Skin epidermis (tissue), 12 donors: ENCODE data around the gene LTBP3.

ENCODE experiments used
- H3K27ac ChIP-seq, 21 experiments: fragments of 200-600 bp; sonication (generic) in 11 of 21; one replicate each; pipeline ENCODE4 v1.5.0; 2020; ENCODE audit warnings: mild to moderate bottlenecking in 3 of 21, inconsistent platforms in 2 of 21, moderate library complexity in 2 of 21
- H3K4me3 ChIP-seq, 7 experiments: fragments of 200-600 bp; sonication (generic) in 2 of 7; one replicate each; pipeline ENCODE4 v1.5.0; 2020; ENCODE audit warnings: inconsistent platforms in 2 of 7, mild to moderate bottlenecking in 2 of 7, moderate library complexity in 1 of 7

LTBP3 gene

DNA sequence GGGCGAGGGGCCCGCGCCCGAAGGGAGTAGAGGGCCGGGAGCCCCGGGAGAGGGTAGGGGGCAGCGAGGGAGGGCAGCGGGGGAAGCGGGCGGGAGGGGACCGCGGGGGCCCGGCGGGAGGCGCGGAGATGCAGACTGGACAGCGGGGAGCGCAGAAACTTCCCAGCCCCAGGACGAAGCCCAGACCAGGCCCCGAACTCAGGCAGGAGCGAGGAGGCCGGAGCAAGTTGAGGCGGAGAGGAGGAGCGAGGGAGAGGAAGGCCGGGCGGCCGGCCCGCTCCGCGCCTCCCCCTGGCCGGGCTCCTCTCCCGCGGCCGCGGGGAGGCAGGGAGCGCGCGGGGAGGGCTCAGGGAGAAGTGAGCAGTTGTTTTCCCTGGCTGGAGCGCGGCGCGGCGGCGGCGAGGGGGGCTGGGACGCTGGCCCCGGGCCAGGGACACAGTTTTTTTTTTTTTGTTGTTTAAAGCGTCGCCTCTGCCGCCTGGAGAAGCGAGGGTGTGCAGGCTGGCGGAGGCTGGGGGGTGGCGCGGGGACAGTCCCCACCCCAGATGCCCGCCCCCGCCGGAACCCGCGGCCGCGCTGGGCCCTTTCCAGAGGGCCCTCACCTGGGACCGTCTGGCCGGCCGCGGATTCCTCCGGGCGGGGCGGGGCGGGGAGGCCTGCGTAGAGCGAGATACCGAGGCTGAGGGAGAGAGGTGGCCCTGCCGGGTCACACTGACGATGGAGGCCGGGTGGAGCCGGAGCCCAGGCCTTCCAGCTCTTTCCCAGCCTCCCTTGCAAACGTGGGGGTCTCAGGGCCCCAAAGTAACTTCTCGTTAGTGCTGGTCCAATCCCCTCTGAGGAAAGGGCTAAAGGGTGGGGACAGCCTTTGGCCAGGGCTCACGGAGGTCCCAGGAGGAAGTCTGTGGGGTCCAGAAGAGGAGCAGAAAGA is at the start of gene LTBP3:
Gene LTBP3 (minus strand): TSS at position 358 of the 928 bp plus-strand sequence. CDS start 400 bp downstream, outside the sequence.
- H3K4me3 ChIP-seq = peak within 1 kb of the TSS; percentile 42 to 63 (median 50)
- H3K27ac ChIP-seq = peak within 1 kb of the TSS; percentile 34 to 95 (median 87)

DNA sequence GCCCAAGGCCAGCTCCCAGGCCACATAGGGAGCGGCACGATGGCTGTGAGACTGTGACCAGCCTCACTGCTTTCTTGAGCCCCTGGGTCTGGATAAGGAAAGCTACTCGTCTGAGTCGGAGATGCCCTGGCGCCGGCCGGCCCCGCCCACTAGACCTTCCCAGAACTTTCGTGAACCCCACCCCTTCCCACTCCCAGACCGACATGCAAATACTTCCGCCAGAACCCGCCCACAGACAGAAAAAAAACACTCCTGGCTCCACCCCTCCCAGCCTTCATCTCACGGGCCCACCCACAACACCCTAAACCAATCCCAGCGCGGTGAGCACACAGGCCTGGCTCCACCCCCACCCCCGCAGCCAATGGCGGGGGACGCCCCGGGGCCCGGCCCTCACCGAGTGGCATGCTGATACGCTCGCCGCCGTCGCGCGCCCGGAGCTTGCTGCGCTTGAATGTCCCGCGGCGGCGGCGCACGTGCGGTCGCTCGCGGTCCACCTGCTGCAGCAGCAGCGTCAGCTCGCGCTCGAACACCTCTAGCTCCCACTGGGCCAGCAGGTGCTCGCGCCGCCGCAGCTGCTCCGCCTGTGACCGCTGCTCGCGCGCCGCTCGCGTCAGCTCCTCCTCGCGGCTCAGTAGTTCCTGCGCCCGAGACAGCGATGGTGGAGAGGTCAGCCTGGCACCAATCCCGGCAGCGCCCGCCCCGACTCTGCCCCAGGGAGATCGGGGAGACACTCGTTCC is 48.9 kb upstream of the LTBP3 start:
- Histone ChIP-seq H3K27ac (peak overlapping the region in 16 of 21 experiments; percentile 5 to 90 (median 75)), H3K4me3 (peak overlapping the region in 3 of 7 experiments; percentile 13 to 27 (median 20))

GRCh38 chr11:65604258-65604657 is 46.1 kb upstream of the LTBP3 start:
- Histone ChIP-seq H3K27ac (no peak overlapping the region), H3K4me3 (no peak overlapping the region)

DNA sequence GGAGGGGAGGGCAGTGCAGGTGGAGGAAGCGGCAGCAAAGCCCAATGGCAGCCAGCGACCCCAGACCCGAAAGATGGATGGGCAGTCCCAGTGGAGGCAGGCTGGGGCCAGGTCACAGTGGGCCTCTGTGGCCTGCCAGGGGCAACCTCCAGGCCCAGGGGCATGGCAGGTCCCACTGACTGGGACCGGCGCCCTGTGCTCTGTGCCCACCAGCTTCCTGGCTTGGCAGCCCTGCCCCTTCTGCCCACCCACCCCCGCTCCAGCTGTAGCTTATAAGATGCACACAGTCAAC is 41.7 kb upstream of the LTBP3 start:
- no peak overlapping the region for H3K4me3 ChIP-seq

GRCh38 chr11:65599216-65599954 is 41.2 kb upstream of the LTBP3 start:
- H3K4me3 ChIP-seq = no peak overlapping the region
- no peak overlapping the region for H3K27ac ChIP-seq

More for the DNA sequence above, 41.7 kb upstream of the LTBP3 start:
- no peak overlapping the region for H3K27ac ChIP-seq

DNA sequence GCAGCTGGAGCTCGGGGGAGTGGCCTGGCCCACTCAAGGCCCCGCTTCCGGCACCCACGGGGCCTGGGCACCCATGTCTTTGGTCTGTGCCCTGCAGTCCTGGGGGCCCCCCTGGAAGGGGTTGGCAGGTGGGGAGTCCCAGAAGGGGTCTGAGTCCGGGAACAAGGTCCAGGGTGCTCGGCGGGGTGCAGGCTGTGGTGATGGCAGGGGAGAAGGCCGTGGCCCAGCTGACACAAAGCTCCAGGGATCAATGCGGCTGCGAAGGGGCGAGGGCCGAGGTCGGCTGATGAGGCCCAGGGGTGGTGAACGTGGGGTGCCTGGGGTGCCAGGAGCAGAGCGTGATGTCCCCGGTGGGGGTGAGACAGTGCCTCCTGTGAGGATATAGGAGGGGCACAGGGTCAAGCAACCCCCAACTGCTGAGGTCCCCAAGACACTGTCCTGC is 40.1 kb upstream of the LTBP3 start:
- H3K4me3 ChIP-seq = no peak overlapping the region
- H3K27ac ChIP-seq = no peak overlapping the region

GRCh38 chr11:65596520-65596919 is 38.4 kb upstream of the LTBP3 start:
- no peak overlapping the region for H3K4me3 ChIP-seq

DNA sequence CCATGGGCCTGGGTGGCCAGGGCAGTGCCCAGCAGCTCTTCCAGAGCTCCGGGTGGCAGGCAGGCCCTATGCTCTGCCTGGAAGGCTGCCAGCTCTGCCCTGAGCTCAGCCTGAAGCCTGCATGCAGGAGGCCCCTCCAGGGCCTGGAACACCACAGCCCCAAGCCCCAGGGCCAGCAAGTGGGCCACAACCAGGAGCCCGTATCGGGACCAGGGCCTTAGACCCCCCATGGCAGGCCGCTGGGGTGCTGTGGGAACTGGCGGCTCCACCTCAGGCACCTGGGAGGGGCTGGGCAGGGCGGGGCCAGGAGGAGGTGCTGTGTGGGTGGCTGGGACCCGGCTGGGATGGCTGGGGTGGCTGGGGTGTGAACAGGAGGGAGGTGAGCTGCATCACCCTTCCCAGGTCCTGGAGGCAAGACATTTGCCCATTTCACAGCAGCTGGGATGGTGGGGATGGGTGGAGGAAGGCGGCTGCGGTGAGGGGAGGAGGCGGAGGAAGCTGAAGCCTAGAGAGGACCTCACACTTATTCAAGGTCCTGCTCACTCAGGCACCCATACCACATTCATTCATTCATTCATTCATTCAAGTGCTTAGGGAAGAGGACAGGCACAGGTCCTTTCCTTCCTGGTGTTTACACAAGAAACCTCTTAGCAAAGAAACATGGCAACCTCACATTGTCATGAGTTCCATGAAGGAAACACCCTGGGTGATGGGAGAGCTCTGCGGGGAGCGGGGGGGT is 37.6 kb upstream of the LTBP3 start, which contains the start of gene KCNK7:
Gene KCNK7 (minus strand): TSS at position 258 of the 739 bp plus-strand sequence. CDS start 28 bp downstream, at position 230.
- peak within 1 kb of the TSS in 18 of 21 experiments; percentile 12 to 88 (median 68) for H3K27ac ChIP-seq
- peak within 1 kb of the TSS in 3 of 7 experiments; percentile 0 to 27 (median 12) for H3K4me3 ChIP-seq

More at GRCh38 chr11:65596520-65596919, 38.4 kb upstream of the LTBP3 start:
- peak overlapping the region in 2 of 21 experiments; percentile 11 to 83 for H3K27ac ChIP-seq

GRCh38 chr11:65595131-65595530 is 37.0 kb upstream of the LTBP3 start:
- Histone ChIP-seq H3K4me3 (peak overlapping the region in 3 of 7 experiments; percentile 0 to 27 (median 12)), H3K27ac (peak overlapping the region in 18 of 21 experiments; percentile 12 to 88 (median 68))

DNA sequence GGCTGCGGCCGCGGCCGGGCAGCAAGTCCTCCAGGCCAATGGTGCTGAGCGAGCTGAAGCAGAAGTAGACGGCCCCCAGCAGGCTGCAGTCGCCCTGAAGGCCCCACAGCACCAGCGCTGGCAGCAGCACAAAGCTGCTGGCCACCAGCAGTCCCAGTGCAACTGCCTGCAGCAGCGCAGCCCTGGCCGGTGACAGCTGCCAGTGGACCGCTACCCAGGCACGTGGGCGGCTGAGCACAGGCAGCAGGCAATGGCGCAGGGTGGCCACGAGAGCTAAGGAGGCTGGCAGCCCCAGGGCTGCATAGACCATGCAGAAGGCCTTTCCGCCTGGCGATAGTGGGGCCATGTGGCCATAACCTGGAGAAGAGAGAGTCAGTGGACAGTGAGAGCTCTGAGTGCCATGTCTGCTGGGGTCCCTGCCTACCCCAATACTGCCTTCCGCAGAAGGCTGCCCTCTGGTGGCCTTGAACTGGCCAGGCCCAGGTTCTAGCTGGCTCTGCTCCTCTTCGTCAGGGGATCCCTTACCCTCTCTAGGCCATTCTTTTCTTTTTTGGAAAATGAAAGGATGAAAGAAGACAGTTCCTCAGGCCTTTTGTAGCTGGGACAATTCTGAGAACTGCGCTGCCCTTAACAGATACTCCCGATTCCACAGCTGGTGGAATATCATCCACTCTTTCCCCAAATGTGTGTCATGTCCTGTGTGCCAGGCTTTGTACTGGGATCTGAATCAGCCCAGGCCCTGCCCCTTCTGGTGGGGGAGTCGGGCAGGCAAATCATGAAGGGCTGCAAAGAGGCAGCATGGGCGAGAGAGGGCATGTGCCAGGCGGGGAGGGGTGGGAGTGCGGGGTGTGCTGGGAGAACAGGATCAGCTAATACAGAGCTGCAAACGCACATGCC is 35.6 kb upstream of the LTBP3 start:
- Histone ChIP-seq H3K27ac (peak overlapping the region in 10 of 21 experiments; percentile 1 to 81 (median 17)), H3K4me3 (no peak overlapping the region)

DNA sequence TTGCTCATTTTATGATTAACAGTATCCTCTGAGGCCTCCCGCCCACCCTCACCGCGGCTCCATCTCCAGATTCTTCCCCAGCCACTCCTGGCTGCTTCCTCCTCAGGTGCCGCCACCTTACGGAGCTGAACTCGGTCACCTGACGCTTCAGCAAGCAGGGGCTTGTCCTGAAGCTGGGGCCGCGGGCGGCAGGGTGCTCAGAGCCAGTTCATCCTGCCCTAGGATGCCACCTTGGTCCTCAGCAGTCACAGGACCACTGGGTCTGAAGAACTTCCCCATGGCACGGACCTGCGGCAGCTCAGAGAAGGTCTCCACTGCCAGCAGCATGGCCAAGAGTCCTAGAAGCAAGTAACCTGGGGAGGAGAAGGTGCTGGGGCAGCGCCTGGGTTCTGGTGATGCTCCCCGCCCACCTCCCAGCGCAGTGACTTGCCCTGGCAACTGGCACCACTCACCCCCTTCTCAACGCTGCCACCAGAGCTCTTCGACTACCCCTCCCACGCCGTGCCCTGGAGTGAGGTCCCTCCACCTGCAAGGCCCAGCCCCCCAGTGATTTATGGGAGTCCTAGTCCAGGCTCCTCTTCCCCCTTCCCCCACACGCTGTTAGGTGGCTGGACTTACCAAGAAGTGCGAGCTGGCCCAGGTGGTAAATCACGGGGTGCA is 34.8 kb upstream of the LTBP3 start:
- Histone ChIP-seq H3K4me3 (peak overlapping the region in 1 of 7 experiments; percentile 21), H3K27ac (peak overlapping the region in 12 of 21 experiments; percentile 11 to 73 (median 45))

DNA sequence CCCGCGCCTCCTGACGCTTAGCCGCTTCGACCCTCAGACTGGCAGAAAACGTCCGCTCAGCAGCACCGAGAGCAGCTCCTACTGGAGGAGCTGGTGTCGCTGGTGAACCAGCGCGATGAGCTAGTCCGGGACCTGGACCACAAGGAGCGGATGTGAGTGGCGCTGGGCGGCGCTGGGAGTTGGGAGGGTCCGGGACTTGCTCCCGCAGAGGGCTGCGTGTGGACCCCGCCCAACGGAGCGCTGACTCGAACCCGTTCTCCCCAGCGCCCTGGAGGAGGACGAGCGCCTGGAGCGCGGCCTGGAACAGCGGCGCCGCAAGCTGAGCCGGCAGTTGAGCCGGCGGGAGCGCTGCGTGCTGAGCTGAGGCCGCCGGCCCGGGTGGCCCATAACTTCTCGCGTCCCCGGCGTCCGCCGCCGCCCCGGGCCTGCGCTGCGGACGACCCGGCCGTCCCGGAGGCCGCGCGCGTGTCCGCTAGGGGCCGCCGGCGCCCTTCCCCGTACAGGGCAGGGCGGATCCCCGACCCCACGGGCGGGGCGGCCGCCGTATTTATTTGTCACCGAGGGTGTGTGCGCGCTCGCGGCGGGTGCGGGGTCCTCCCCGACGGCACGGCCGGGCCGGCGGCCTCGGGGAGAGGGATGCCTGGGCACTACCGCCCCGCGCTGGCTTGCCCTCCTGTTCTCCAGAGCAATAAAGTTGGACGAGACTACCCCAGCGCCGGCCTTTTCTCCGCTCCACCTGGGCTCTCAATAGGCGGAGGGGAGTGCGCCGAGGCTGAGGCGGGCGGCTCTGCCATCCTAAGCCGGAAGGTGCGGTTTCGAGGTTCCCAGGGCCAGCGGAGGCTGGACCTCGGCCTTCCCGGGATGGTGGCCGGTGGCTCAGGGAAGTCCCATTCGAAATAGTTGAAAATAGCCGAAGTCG is 34.0 kb upstream of the LTBP3 start:
- H3K27ac ChIP-seq = peak overlapping the region in 11 of 21 experiments; percentile 16 to 73 (median 45)

DNA sequence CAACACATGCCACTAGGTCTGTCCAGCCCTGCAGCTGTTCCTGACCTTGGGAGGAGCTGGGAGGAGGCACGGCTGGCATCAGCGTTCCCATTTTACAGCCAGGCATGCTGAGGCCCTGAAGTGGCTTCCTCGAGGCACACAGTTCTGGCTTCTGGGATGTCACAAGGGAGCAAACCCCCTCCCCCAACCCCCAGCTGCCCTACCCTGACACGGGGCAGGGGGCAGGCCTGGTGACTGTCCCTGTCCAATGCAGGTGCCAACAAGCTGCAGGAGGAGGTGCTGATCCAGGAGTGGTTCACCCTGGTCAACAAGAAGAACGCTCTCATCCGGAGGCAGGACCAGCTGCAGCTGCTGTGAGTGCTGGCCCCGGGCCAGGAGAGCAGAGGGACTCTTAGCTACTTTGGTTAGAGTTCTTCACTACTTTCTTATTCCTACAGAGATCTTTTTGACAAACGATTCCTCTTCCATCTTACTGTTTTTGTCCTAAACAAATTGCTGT is 32.1 kb upstream of the LTBP3 start:
- H3K27ac ChIP-seq = no peak overlapping the region
- H3K4me3 ChIP-seq = no peak overlapping the region

More for the DNA sequence above, 34.0 kb upstream of the LTBP3 start:
- H3K4me3 ChIP-seq = peak overlapping the region in 1 of 7 experiments; percentile 21

- Histone ChIP-seq H3K4me3 (no peak overlapping the region), H3K27ac (peak overlapping the region in 3 of 21 experiments; percentile 11 to 84 (median 72))
Observed at GRCh38 chr11:65589444-65590239, 31.5 kb upstream of the LTBP3 start.
